GM12891 (cell line): Measurements from ENCODE around the gene RFC2.

Experiments used
- DNase-seq: peaks from one replicate; pipeline ENCODE4 v3.0.0; 2011; ENCODE audit warnings: low spot score; ENCODE audit not compliant: insufficient read length
- FAIRE-seq: peaks from 2 replicates; lab custom pipeline; 2011; peaks lifted over from hg19 to GRCh38; lab: Jason Lieb, UNC
- PAX5 ChIP-seq: IDR thresholded peaks from 2 replicates; pipeline ENCODE4 v1.6.1; 2011; ENCODE audit warnings: low read length, moderate library complexity, mild to moderate bottlenecking; ENCODE audit not compliant: insufficient read depth, severe bottlenecking
- POLR2A ChIP-seq: IDR thresholded peaks from 2 replicates; pipeline ENCODE4 v1.6.1; 2011; ENCODE audit warnings: low read depth, low read length, control low read depth
- POLR2AphosphoS5 ChIP-seq: IDR thresholded peaks from 2 replicates; pipeline ENCODE4 v1.6.1; 2011; ENCODE audit warnings: low read depth, low read length, control low read depth
- POU2F2 ChIP-seq: IDR thresholded peaks from 2 replicates; pipeline ENCODE4 v1.6.1; 2011; ENCODE audit warnings: low read depth, mild to moderate bottlenecking, control low read depth, low read length, moderate library complexity
- SPI1 ChIP-seq: IDR thresholded peaks from 2 replicates; pipeline ENCODE4 v1.6.1; 2011; ENCODE audit warnings: low read depth, low read length, control low read depth
- TAF1 ChIP-seq: IDR thresholded peaks from 2 replicates; pipeline ENCODE4 v1.6.1; 2011; ENCODE audit warnings: low read depth, low read length, control low read depth

Gene RFC2

GRCh38 chr7:74193054-74193453, 61.1 kb downstream of the RFC2 start:
- DNase-seq (no peak), FAIRE-seq (no peak)
- TF ChIP-seq TAF1 (no peak), POLR2AphosphoS5 (no peak), PAX5 (no peak), SPI1 (no peak), POU2F2 (no peak), POLR2A (no peak)

- FAIRE-seq, result no peak
- TF ChIP-seq POLR2A (no peak), POLR2AphosphoS5 (no peak), TAF1 (no peak), POU2F2 (no peak), PAX5 (no peak), SPI1 (no peak)
- DNase-seq, result no peak
Measured at GRCh38 chr7:74191231-74191630, 63.0 kb downstream of the RFC2 start.

DNA sequence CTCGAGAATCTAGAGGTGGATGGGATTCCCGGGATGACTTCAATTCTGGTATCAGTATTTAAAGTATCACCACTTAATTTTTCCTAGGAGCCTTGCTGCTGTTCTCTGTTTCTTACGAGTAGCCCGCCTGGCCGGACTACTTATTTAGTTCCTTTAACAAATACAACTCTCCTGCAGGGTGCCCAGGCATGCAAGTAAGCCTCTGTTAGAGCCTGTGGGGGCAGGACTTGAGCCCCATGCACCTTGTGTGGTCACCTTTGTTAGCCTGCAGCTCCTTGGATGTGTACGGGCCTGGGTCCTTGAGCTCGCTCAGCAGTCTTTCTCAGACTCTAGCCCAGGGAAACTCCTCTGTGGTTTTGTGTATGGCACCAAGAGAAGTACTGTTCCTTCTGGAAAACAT, 63.9 kb downstream of the RFC2 start:
- no peak for DNase-seq
- no peak for TF ChIP-seq POLR2A
- TF ChIP-seq SPI1, result no peak
- TF ChIP-seq TAF1, result no peak
- no peak for TF ChIP-seq POU2F2
- TF ChIP-seq POLR2AphosphoS5, result no peak
- TF ChIP-seq PAX5, result no peak
- FAIRE-seq, result no peak

DNA sequence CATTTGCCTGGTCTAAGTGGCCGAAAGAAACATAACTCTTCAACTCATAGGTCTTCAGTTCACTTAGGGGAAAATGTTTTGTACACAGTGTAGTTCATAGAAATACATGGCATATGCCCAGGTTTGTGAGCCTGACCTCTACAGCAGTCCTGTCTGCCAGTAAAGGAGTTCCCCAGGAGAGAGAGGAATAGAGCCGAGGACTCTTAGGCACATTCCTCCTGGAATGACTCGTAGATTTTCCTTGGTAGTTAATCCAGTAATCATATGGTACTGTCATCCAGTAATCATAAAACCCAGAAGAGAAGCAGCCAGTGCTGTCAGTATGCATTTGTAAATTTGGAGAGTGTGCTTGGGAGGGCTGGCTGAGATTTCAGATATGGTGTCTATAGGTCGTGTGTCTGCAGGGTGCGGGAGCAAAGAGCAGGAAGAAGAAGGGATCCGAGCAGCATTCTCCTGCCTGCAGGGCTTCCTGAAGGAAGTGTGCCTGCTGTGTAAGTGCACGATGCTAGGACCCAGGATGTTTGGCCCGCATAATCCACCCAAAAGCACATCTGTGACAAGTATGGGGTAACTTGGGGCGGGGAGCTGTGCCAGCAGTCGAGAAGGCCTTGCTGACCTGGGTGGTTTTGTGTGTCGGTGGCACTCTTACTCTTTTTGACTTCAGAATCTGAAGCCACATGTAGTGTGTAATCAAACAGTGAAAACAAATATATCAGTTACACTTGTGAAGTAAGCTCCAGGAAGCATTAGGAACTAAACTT, 66.1 kb downstream of the RFC2 start:
- DNase-seq, result no peak
- no peak for FAIRE-seq
- TF ChIP-seq POLR2A (no peak), POLR2AphosphoS5 (no peak), POU2F2 (no peak)

DNA sequence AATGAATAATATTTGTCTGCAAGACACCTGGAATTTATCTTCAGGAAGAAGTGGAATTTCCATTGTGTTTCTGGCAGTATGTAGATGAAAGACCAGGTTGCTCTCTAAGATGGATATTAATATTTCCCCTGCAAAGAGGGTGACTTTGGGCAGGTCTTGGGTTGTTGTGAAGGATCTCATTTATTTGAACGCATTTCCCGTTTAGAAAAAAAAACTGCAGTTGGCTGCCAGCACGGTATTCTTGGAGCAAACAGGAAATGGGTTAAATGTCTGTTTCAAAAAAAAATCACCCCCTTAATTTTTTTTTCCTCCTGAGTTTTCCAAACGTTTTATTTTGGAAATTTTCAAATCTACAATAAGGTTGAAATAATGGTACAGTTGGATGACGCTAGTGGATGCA, 68.6 kb downstream of the RFC2 start:
- no peak for DNase-seq
- TF ChIP-seq SPI1 (no peak), TAF1 (no peak), POLR2AphosphoS5 (no peak), POLR2A (no peak), POU2F2 (no peak), PAX5 (no peak)
- no peak for FAIRE-seq

GRCh38 chr7:74185016-74185415, 69.2 kb downstream of the RFC2 start:
- FAIRE-seq (no peak), DNase-seq (no peak)
- TF ChIP-seq PAX5 (no peak), SPI1 (no peak), POLR2AphosphoS5 (no peak), POLR2A (no peak), POU2F2 (no peak), TAF1 (no peak)

DNA sequence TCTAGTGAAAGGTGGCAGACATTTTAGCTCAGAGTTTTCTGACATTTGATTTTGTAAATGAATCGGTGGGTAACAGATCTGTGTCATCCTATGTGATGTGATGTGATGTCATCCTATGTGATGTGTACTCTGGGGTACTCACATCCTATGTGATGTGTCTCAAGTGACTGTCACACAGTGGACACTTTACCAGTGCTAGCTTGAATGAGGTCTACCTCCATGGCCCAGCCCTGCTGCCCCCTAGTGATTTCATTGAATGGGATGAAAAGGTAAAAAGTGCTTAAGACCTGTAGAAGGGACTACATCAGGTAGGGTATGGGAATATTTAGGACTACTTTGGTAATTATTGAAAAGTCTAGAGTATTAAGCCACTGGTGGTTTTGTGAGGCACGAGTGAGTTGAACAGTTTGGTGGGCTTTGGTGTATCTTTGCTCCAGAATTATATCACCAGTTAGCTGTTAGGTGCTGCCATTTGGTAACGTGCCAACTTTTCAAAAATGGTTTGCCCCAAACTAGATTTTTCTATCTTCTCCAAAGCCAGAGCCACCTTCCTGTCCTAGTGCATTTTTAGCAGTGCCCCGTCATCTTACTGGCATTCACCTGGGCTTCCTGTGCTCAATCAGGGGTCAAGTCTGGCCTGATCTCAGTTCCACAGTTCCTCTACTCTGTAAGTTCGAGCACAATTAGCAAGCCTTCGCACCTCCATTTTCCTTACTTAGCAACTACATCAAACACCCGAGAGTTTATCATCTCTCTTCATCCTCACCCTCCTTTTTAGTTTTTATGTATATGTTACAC, 70.3 kb downstream of the RFC2 start:
- TF ChIP-seq PAX5 (no peak), POU2F2 (no peak), POLR2AphosphoS5 (no peak), TAF1 (no peak), POLR2A (no peak), SPI1 (no peak)
- DNase-seq, result no peak
- FAIRE-seq, result peak; percentile 64

DNA sequence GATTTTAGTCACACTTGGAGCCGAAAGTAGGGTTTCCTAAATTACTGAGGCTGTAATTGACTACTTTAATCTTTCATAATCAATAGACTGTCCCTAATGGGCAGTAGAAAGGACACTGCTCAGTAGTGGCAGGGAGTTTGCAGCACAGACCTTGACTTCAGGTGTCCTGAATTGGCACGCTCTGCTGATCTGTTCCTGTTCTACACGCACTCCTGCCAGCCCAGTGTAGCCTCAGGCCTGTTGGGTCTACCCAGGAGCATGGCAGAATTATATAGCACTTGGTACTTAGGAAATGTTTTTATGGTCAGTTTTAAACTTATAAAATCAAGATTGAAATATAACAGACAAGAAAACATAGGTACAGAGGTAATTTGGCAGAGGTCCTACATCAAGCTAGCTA, 71.1 kb downstream of the RFC2 start:
- TF ChIP-seq POLR2A, result no peak
- no peak for TF ChIP-seq SPI1
- TF ChIP-seq PAX5, result no peak
- TF ChIP-seq POLR2AphosphoS5, result no peak
- no peak for FAIRE-seq
- no peak for DNase-seq

DNA sequence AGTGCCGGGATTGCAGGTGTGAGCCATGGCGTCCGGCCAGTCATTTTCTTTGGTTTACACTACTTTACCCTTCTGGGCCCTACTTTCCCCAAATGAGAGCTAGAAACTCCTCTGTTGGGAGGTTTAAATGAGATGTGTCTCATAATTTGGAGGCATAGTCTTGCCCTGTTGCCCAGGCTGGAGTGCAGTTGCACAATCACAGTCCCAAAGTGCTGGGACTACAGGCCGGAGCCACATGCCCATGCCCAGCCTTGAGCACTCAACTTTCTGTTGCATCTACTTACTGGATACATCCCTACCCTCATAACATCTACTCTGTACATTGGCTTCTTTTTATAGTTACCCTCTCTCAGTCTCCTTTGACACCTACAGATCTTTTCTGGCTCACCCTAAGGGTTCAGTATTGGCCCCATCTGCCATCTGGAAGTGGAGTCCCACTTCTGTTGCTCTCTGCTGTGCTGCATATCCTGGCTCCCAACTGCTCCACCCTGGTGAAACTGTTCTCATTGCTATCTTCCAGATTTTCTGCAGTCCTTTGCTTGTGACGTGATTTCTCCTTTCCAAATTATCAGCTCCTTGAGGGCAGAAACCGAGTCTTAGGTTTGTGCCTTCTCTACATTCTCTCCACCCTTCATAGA, 71.6 kb downstream of the RFC2 start:
- no peak for DNase-seq
- FAIRE-seq, result no peak
- TF ChIP-seq POU2F2, result no peak
- TF ChIP-seq POLR2A, result no peak
- no peak for TF ChIP-seq TAF1
- no peak for TF ChIP-seq PAX5
- TF ChIP-seq SPI1, result no peak
- TF ChIP-seq POLR2AphosphoS5, result no peak

DNA sequence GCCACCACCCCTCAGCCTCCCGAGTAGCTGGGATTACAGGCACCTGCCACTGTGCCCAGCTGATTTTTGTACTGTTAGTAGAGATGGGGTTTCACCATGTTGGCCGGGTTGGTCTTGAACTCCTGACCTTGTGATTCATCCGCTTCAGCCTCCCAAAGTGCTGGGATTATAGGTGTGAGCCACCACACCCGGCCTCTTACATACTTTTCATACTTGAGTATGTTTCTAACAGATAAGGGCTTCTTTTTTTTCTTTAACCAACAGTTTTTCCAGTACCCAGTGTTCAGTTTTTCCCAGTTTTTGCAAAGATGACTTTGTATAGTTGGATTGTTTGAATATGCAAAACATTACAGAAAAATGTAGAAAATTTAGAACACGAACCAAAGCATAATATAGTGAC, 72.4 kb downstream of the RFC2 start:
- no peak for FAIRE-seq
- DNase-seq, result no peak
- TF ChIP-seq POLR2AphosphoS5, result no peak
- TF ChIP-seq SPI1, result no peak
- TF ChIP-seq POU2F2, result no peak
- no peak for TF ChIP-seq TAF1
- no peak for TF ChIP-seq PAX5
- TF ChIP-seq POLR2A, result no peak
